Adipocyte (in vitro differentiated cells): ENCODE measurements around the gene RCN2.

Experiments
- DNase-seq: peaks from one replicate; pipeline ENCODE4 v3.0.0-alpha.2; 2015; ENCODE audit warnings: low read depth
- H3K27me3 ChIP-seq: replicated peaks from 2 replicates; pipeline ENCODE4 v1.7.0; 2013; ENCODE audit warnings: mild to moderate bottlenecking, low read length, moderate library complexity; ENCODE audit not compliant: control insufficient read depth, insufficient read depth
- H3K36me3 ChIP-seq: 2 replicates; pipeline ENCODE4 v1.7.0; 2013; ENCODE audit warnings: low read length, mild to moderate bottlenecking, moderate library complexity; ENCODE audit not compliant: control insufficient read depth, insufficient read depth, severe bottlenecking
- H3K4me1 ChIP-seq: 2 replicates; pipeline ENCODE4 v1.7.0; 2013; ENCODE audit warnings: mild to moderate bottlenecking, low read length, moderate library complexity; ENCODE audit not compliant: control insufficient read depth, insufficient read depth
- H3K4me3 ChIP-seq: 2 replicates; pipeline ENCODE4 v1.7.0; 2013; ENCODE audit warnings: mild to moderate bottlenecking, low read length, moderate library complexity
- H3K9ac ChIP-seq: 2 replicates; pipeline ENCODE4 v1.7.0; 2013; ENCODE audit warnings: mild to moderate bottlenecking, low read length, moderate library complexity
- H3K9me3 ChIP-seq: 2 replicates; pipeline ENCODE4 v1.7.0; 2013; ENCODE audit warnings: mild to moderate bottlenecking, low read length, moderate library complexity; ENCODE audit not compliant: control insufficient read depth

RCN2 gene

GRCh38 chr15:76936671-76937070 lies 5.1 kb downstream of the RCN2 start:
- Histone ChIP-seq H3K9ac (no peak overlapping the region), H3K4me1 (peaks cover 22% of the 10 kb centered on the region), H3K27me3 (no peaks in the 10 kb centered on the region), H3K9me3 (no peaks in the 10 kb centered on the region), H3K4me3 (no peak overlapping the region), H3K36me3 (peaks cover 27% of the 10 kb centered on the region)
- no peak for DNase-seq

- peaks cover 29% of the 10 kb centered on the region for H3K36me3 ChIP-seq
Observed at GRCh38 chr15:76938752-76939151, 7.2 kb downstream of the RCN2 start.

GRCh38 chr15:76939715-76940114 lies 8.2 kb downstream of the RCN2 start:
- DNase-seq = peak; percentile 29
- H3K4me1 ChIP-seq = peaks cover 13% of the 10 kb centered on the region
- no peak overlapping the region for H3K4me3 ChIP-seq
- H3K9ac ChIP-seq = no peak overlapping the region
- no peaks in the 10 kb centered on the region for H3K9me3 ChIP-seq
- peaks cover 34% of the 10 kb centered on the region for H3K36me3 ChIP-seq
- H3K27me3 ChIP-seq = no peaks in the 10 kb centered on the region

More at GRCh38 chr15:76938752-76939151, 7.2 kb downstream of the RCN2 start:
- H3K9me3 ChIP-seq = no peaks in the 10 kb centered on the region
- no peak overlapping the region for H3K9ac ChIP-seq
- peaks cover 13% of the 10 kb centered on the region for H3K4me1 ChIP-seq
- H3K27me3 ChIP-seq = no peaks in the 10 kb centered on the region
- no peak overlapping the region for H3K4me3 ChIP-seq
- DNase-seq = no peak

- peaks cover 9% of the 10 kb centered on the region for H3K4me1 ChIP-seq
- H3K9me3 ChIP-seq = no peaks in the 10 kb centered on the region
- no peaks in the 10 kb centered on the region for H3K27me3 ChIP-seq
- peaks cover 23% of the 10 kb centered on the region for H3K36me3 ChIP-seq
- no peak for DNase-seq
- H3K4me3 ChIP-seq = no peak overlapping the region
- no peak overlapping the region for H3K9ac ChIP-seq
Observed at GRCh38 chr15:76941636-76942035, 10.1 kb downstream of the RCN2 start.

GRCh38 chr15:76942331-76942730 lies 10.8 kb downstream of the RCN2 start:
- Histone ChIP-seq H3K9ac (no peak overlapping the region), H3K36me3 (peaks cover 20% of the 10 kb centered on the region), H3K4me3 (no peak overlapping the region), H3K9me3 (no peaks in the 10 kb centered on the region), H3K27me3 (no peaks in the 10 kb centered on the region), H3K4me1 (peaks cover 6% of the 10 kb centered on the region)
- DNase-seq = no peak

- Histone ChIP-seq H3K4me3 (no peak overlapping the region), H3K36me3 (peaks cover 41% of the 10 kb centered on the region), H3K9ac (no peak overlapping the region), H3K27me3 (no peaks in the 10 kb centered on the region), H3K9me3 (no peaks in the 10 kb centered on the region), H3K4me1 (no peaks in the 10 kb centered on the region)
- peak; percentile 17 for DNase-seq
Observed at GRCh38 chr15:76945494-76946093, 14.0 kb downstream of the RCN2 start.

- H3K36me3 ChIP-seq = peaks cover 47% of the 10 kb centered on the region
Observed at GRCh38 chr15:76947454-76947853, 15.9 kb downstream of the RCN2 start.

GRCh38 chr15:76951220-76951619 lies 19.7 kb downstream of the RCN2 start:
- H3K4me3 ChIP-seq = no peak overlapping the region
- peaks cover 5% of the 10 kb centered on the region for H3K4me1 ChIP-seq
- DNase-seq = no peak
- no peaks in the 10 kb centered on the region for H3K27me3 ChIP-seq
- peaks cover 34% of the 10 kb centered on the region for H3K36me3 ChIP-seq
- H3K9ac ChIP-seq = no peak overlapping the region
- H3K9me3 ChIP-seq = no peaks in the 10 kb centered on the region

More at GRCh38 chr15:76947454-76947853, 15.9 kb downstream of the RCN2 start:
- DNase-seq = no peak
- no peak overlapping the region for H3K4me3 ChIP-seq
- no peaks in the 10 kb centered on the region for H3K4me1 ChIP-seq
- no peaks in the 10 kb centered on the region for H3K9me3 ChIP-seq
- H3K9ac ChIP-seq = no peak overlapping the region
- H3K27me3 ChIP-seq = no peaks in the 10 kb centered on the region

- Histone ChIP-seq H3K4me1 (peaks cover 5% of the 10 kb centered on the region), H3K9me3 (no peaks in the 10 kb centered on the region), H3K27me3 (no peaks in the 10 kb centered on the region), H3K4me3 (no peak overlapping the region), H3K36me3 (peaks cover 19% of the 10 kb centered on the region), H3K9ac (no peak overlapping the region)
- no peak for DNase-seq
Observed at GRCh38 chr15:76953913-76954312, 22.4 kb downstream of the RCN2 start.

GRCh38 chr15:76954744-76955143 lies 23.2 kb downstream of the RCN2 start:
- H3K27me3 ChIP-seq = no peaks in the 10 kb centered on the region
- H3K36me3 ChIP-seq = peaks cover 10% of the 10 kb centered on the region
- H3K9me3 ChIP-seq = no peaks in the 10 kb centered on the region
- DNase-seq = no peak
- H3K4me3 ChIP-seq = no peak overlapping the region
- H3K9ac ChIP-seq = no peak overlapping the region
- peaks cover 5% of the 10 kb centered on the region for H3K4me1 ChIP-seq

GRCh38 chr15:76961268-76962011 lies 29.9 kb downstream of the RCN2 start:
- Histone ChIP-seq H3K27me3 (peaks cover 19% of the 10 kb centered on the region), H3K4me1 (no peaks in the 10 kb centered on the region), H3K9ac (no peak overlapping the region), H3K4me3 (no peak overlapping the region), H3K9me3 (no peaks in the 10 kb centered on the region), H3K36me3 (no peaks in the 10 kb centered on the region)
- no peak for DNase-seq
